HEK293T (cell line): ENCODE results near the gene PACC1.

Experiments used
- ARNT ChIP-seq: fragments of 450-650 bp; IDR thresholded peaks from 2 replicates; pipeline ENCODE4 v1.6.1; 2017; ENCODE audit warnings: mild to moderate bottlenecking
- BHLHE40 ChIP-seq: fragments of 450-650 bp; IDR thresholded peaks from 2 replicates; pipeline ENCODE4 v1.6.1; 2016; ENCODE audit warnings: mild to moderate bottlenecking, moderate library complexity, borderline replicate concordance
- CTBP1 ChIP-seq: fragments of 450-650 bp; IDR thresholded peaks from 2 replicates; pipeline ENCODE4 v1.6.1; 2016; ENCODE audit warnings: borderline replicate concordance
- ELF4 ChIP-seq: fragments of 450-650 bp; IDR thresholded peaks from 2 replicates; pipeline ENCODE4 v1.6.1; 2017; ENCODE audit warnings: antibody characterized with exemption
- SP1 ChIP-seq: fragments of 450-650 bp; IDR thresholded peaks from 2 replicates; pipeline ENCODE4 v1.6.1; 2017
- SUZ12 ChIP-seq: fragments of 450-650 bp; IDR thresholded peaks from 2 replicates; pipeline ENCODE4 v1.6.1; 2016; ENCODE audit warnings: mild to moderate bottlenecking

- no peak for TF ChIP-seq BHLHE40
- TF ChIP-seq ELF4, result no peak
- no peak for TF ChIP-seq CTBP1
- TF ChIP-seq ARNT, result no peak
- TF ChIP-seq SUZ12, result no peak
- no peak for TF ChIP-seq SP1
Observed at GRCh38 chr1:212415107-212415841, 588 bp upstream of the PACC1 start.
